Endometrial microvascular endothelial cells (primary cell): Measurements from ENCODE around the gene CCL5. TPM values are rescaled to one million over a fixed set of nuclear protein-coding genes. Genes with fewer than 3 reads are reported as not detected.

ENCODE experiments used
- in situ Hi-C: cut with HindIII; loops from 2 replicates; pipeline ENCODE4 v1.10.0; 2017; ENCODE audit warnings: low sequenced_read_pairs, low pct_unique_long_range_greater_than_20kb; ENCODE audit errors: inconsistent ontology term
- total RNA-seq: library from RNA; depleted of rRNA; stranded (reverse); fragments of >200 nt; gene quantifications from one replicate; pipeline ENCODE4 v1.2.3, GENCODE V29; 2015; ENCODE audit errors: inconsistent ontology term

CCL5 gene
- total RNA-seq, 1 donor from 2014 or later = 0.46 TPM

- in situ Hi-C loops = no loop called here
Measured at GRCh38 chr17:35842239-35842638, 37.9 kb downstream of the CCL5 start.

GRCh38 chr17:35841505-35841904, 38.7 kb downstream of the CCL5 start:
- in situ Hi-C loops = no loop called here

- in situ Hi-C loops = no loop called here
Measured at GRCh38 chr17:35841101-35841500, 39.1 kb downstream of the CCL5 start.

- in situ Hi-C loops = no loop called here
Measured at GRCh38 chr17:35825206-35825605, 55.0 kb downstream of the CCL5 start.

Other genes with a start within 250 kb of the CCL5 start
- under 0.01 TPM for gene RASL10B, start 148.7 kb downstream of the CCL5 start, total RNA-seq
- not detected for gene GAS2L2, start 127.1 kb downstream of the CCL5 start, total RNA-seq
- not detected for gene C17orf50, start 119.5 kb downstream of the CCL5 start, total RNA-seq
- 0.19 TPM for gene MMP28, start 84.7 kb downstream of the CCL5 start, total RNA-seq
- 30.8 TPM for gene TAF15, start 70.9 kb downstream of the CCL5 start, total RNA-seq
- gene HEATR9, start 11.5 kb downstream of the CCL5 start, total RNA-seq = not detected
- not detected for gene RDM1, start 50.4 kb upstream of the CCL5 start, total RNA-seq
- gene LYZL6, start 63.4 kb upstream of the CCL5 start, total RNA-seq = not detected
- gene CCL16, start 101.1 kb upstream of the CCL5 start, total RNA-seq = not detected
- 0.93 TPM for gene CCL14, start 106.4 kb upstream of the CCL5 start, total RNA-seq
- gene CCL15, start 121.2 kb upstream of the CCL5 start, total RNA-seq = not detected
- not detected for gene CCL23, start 137.6 kb upstream of the CCL5 start, total RNA-seq
- gene CCL18, start 183.9 kb upstream of the CCL5 start, total RNA-seq = not detected
- gene CCL3, start 209.8 kb upstream of the CCL5 start, total RNA-seq = not detected
- not detected for gene CCL4, start 223.5 kb upstream of the CCL5 start, total RNA-seq